ENCODE results near the gene CTDSPL. TPM values are rescaled to one million over a fixed set of nuclear protein-coding genes. Genes with fewer than 3 reads are reported as not detected.
A peak's percentile ranks its signal among the peaks of the same experiment; 100 is the strongest.

The CTDSPL gene
- total and polyA plus RNA-seq, 10 of the 15 experiments (the other 5 are each of a cell fraction or from before 2014, with no cell fraction given): 0.05 to 0.51 (median 0.18) TPM; not detected in 6

- Histone ChIP-seq H3K36me3 (ENCODE audit: control insufficient read depth in 2 of 2, insufficient read depth in 2 of 2, low read length in 1 of 2) (no peaks in the 10 kb centered on the region), H3K9me3 (replicated peaks; ENCODE audit: control insufficient read depth, insufficient read depth, low read length) (no peaks in the 10 kb centered on the region; the same call in 2 of the 3 replicates), H2AFZ (ENCODE audit: control insufficient read depth, low read depth, low read length) (no peak overlapping the region), H3K9ac (ENCODE audit: control insufficient read depth, insufficient read depth, low read length) (no peak overlapping the region), H3K27ac (ENCODE audit: control insufficient read depth, insufficient read depth) (no peak overlapping the region), H3K79me2 (ENCODE audit: control insufficient read depth, insufficient read depth, low read length) (no peaks in the 10 kb centered on the region), H4K20me1 (ENCODE audit: control insufficient read depth, insufficient read depth) (no peaks in the 10 kb centered on the region), H3K4me3 (no peak overlapping the region), H3K27me3 (replicated peaks in 1 of 2; ENCODE audit: control insufficient read depth in 2 of 2, insufficient read depth in 2 of 2, low read length in 1 of 2) (no peaks in the 10 kb centered on the region), H3K4me1 (ENCODE audit: control insufficient read depth, insufficient read depth, low read length) (peaks cover 3% of the 10 kb centered on the region; the same call in 1 of the 2 replicates), H3K4me2 (ENCODE audit: control insufficient read depth, insufficient read depth) (peak overlapping the region; percentile 25; the same call in 1 of the 2 replicates)
- ChIA-PET SMC1A (ENCODE audit: uncharacterized antibody, unreplicated experiment) (interaction anchor here (1.2 to 2.2 kb wide), 6 partner anchors 9 to 185 kb away, joined by 3 to 16 read pairs (median 4); no protein-coding TSS in a partner anchor), CTCF (interaction anchor here (1.1 to 1.7 kb wide), 3 partner anchors 14 to 362 kb away, joined by 4 to 13 read pairs (median 4); no protein-coding TSS in a partner anchor), RAD21 (ENCODE audit: unreplicated experiment) (interaction anchor here (0.9 to 1.7 kb wide), 5 partner anchors 14 to 357 kb away, joined by 3 to 5 read pairs (median 3); no protein-coding TSS in a partner anchor), POLR2A (no interaction called here)
- ATAC-seq: peak; percentile 85
- DNase-seq (ENCODE audit: low read depth, low spot score): peak; percentile 16
- in situ Hi-C loops (cut with MboI): no loop called here
- 0% methylated on average over 1 of the region's 1 CpG for WGBS (ENCODE audit: insufficient coverage, insufficient replicate concordance, low lambda C conversion rate, missing lambda C conversion rate)
- intact Hi-C loops (cut with micrococcal nuclease; ENCODE audit: unreplicated experiment): no loop called here
- FAIRE-seq: peak; percentile 84
- no TSS peak for BruUV-seq (replicated peaks)
- 0 out of 2 replicates have a peak, but pooled peaks have one; percentile 24 for TF ChIP-seq BMI1 (IDR thresholded peaks at IDR 0.05; ENCODE audit: borderline replicate concordance)
- TF ChIP-seq STAT3 (IDR thresholded peaks at IDR 0.05; ENCODE audit: low read depth, low read length): no peak
- TF ChIP-seq EP300 (IDR thresholded peaks at IDR 0.05; ENCODE audit: borderline replicate concordance in 1 of 2, control insufficient read depth in 1 of 2, low read depth in 2 of 2, low read length in 2 of 2): peak in 1 of 2 experiments; percentile 45; a peak in 1 of 4 replicates
- TF ChIP-seq GATAD2B (conservative IDR thresholded peaks at IDR 0.05; ENCODE audit: low read depth): peak; percentile 67; the same call in 1 of the 2 replicates
- peak; percentile 71 for TF ChIP-seq ATF2 (IDR thresholded peaks at IDR 0.05; ENCODE audit: low read length)
- TF ChIP-seq POU2F2 (IDR thresholded peaks at IDR 0.05; ENCODE audit: borderline replicate concordance, low read depth, low read length): no peak
- peak; percentile 76 for TF ChIP-seq CUX1 (IDR thresholded peaks at IDR 0.05; ENCODE audit: insufficient replicate concordance, low read depth, low read length)
- TF ChIP-seq CEBPZ (IDR thresholded peaks at IDR 0.05; ENCODE audit: low read depth, low read length): no peak
- TF ChIP-seq POLR2AphosphoS5 (IDR thresholded peaks at IDR 0.05; ENCODE audit: low read length): no peak
- no peak for TF ChIP-seq RBBP5 (conservative IDR thresholded peaks at IDR 0.05)
- no peak for TF ChIP-seq POLR2A (IDR thresholded peaks at IDR 0.05; ENCODE audit: low read depth, low read length)
- peak; percentile 54; the same call in 1 of the 2 replicates for TF ChIP-seq RELB (IDR thresholded peaks at IDR 0.05; ENCODE audit: low read depth)
Observed at GRCh38 chr3:37813403-37813802, 48.3 kb upstream of the CTDSPL start.

All from GM12878 (cell line).